ENCODE measurements around the gene RAB40B.

RAB40B gene

GRCh38 chr17:82693168-82693867 lies 5.2 kb downstream of the RAB40B start:
- TF ChIP-seq CTCF (conservative IDR thresholded peaks at IDR 0.05) = no peak
- no peak overlapping the region for H3K27ac ChIP-seq

GRCh38 chr17:82692268-82692667 lies 6.2 kb downstream of the RAB40B start:
- no peak overlapping the region for H3K27ac ChIP-seq
- TF ChIP-seq CTCF (conservative IDR thresholded peaks at IDR 0.05) = no peak

GRCh38 chr17:82691714-82692113 lies 6.8 kb downstream of the RAB40B start:
- H3K27ac ChIP-seq = no peak overlapping the region
- no peak for TF ChIP-seq CTCF (conservative IDR thresholded peaks at IDR 0.05)

DNA sequence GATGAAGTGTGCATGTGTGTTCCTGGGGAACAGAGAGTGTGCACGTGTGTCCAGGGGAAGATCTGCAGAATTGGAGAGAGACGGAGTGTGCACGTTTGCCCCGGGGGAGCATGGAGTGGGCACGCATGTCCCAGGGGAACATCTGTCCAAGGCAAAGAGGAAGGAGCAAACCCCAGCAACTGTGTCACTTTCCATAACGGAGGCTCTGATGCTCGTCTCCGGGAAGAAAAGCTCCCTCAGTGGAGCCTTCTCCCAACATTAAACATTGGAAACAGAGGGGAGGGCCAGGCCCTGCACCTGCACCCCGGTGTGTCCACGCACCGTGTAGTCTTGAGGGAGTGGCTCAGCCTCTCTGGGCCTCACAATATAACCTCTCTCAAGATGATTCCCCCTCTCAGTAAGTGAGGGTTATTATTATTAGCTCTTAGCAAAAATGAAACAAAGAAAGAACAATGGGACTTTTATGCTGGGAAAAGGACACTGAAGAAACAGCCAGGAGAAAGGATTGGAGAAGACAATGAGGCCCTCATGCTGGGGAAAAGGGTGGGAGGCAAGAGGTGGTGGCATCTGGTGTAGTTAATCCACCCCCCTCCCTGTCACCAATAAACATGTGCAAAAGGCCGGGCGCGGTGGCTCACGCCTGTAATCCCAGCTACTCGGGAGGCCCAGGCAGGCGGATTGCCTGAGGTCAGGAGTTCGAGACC lies 7.6 kb downstream of the RAB40B start:
- TF ChIP-seq CTCF (conservative IDR thresholded peaks at IDR 0.05) = no peak
- H3K27ac ChIP-seq = no peak overlapping the region

DNA sequence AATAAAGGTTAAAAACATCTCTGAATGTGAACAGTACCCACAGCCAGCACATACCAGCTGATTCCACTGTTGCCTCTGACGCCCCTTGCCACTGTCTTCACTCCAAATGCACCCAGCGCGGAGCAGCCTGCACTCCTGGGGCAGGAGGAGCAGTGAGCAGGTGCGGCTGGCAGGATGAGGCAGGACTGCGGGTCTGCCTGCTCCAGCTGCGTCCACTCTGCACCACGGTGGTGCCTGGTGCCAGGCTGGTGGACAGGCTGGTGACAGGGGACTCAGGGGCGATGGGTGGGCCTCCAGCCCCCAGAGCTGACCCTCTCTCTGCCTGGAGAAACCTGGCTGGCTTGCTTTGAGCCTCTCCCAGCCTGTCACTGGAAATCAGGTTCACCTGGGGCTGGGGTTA lies 9.4 kb downstream of the RAB40B start:
- TF ChIP-seq CTCF (conservative IDR thresholded peaks at IDR 0.05) = no peak
- no peak overlapping the region for H3K27ac ChIP-seq

DNA sequence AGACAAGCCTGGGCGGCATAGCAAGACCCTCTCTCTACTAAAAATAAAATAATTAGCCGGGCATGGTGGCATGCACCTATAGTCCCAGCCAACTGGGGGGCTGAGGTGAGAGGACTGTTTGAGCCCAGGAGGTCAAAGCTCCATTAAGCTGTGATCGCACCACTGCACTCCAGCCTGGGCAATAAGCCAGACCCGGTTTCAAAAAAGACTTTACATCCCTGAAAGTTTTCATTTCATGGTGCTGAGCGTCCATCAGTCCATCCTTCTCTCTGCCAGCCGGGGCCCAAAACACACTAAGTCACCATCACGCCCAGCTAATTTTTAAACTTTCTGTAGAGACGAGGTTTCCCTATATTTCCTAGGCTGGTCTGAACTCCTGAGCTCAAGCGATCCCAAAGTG lies 10.6 kb downstream of the RAB40B start:
- TF ChIP-seq CTCF (conservative IDR thresholded peaks at IDR 0.05) = no peak

DNA sequence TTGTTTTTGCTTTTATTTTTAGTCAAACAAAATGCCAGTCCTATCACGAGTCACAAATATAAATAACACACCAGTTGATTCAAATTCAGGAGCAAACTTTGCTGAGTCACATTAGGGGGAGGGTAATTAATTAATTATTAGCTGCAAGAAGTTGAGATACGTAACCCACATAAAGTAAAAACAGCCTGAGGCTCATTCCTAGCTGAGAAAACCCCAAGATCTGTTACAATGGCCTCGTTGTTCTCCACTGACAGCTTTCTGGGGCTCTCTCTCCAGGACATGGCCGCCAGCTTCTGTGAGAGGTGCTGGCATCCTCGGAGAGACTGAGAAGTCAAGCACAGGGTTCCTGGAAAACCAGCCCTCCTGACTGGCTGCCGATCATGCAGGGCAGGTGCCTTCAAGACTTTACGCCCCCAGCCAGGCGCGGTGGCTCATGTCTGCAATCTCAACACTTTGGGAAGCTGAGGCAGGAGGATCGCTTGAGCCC lies 11.1 kb downstream of the RAB40B start:
- peak overlapping the region; percentile 41 for H3K27ac ChIP-seq
- TF ChIP-seq CTCF (conservative IDR thresholded peaks at IDR 0.05) = no peak

More for the DNA sequence above, 10.6 kb downstream of the RAB40B start:
- peak overlapping the region; percentile 41 for H3K27ac ChIP-seq
